Activated CD8-positive, alpha-beta memory T cell treated with anti-CD3 and anti-CD28 coated beads, Interleukin-2, amount 50 U/mL, for 1 hour (primary cell): ENCODE data around the gene CD300A.

Experiments
- DNase-seq: peaks from one replicate; pipeline ENCODE4 v3.0.0-alpha.2; 2020; ENCODE audit errors: extremely low read depth

The CD300A gene

GRCh38 chr17:74439691-74440567, 26.5 kb upstream of the CD300A start:
- DNase-seq, result no peak

- DNase-seq, result no peak
These were observed 24.9 kb upstream of the CD300A start for GRCh38 chr17:74441537-74441936.

GRCh38 chr17:74442291-74442669, 24.2 kb upstream of the CD300A start:
- no peak for DNase-seq

- no peak for DNase-seq
These were observed 23.5 kb upstream of the CD300A start for GRCh38 chr17:74442670-74443515.

GRCh38 chr17:74443516-74444296, 22.7 kb upstream of the CD300A start:
- DNase-seq, result no peak

GRCh38 chr17:74444406-74444805, 22.0 kb upstream of the CD300A start:
- DNase-seq, result no peak

GRCh38 chr17:74445158-74445557, 21.3 kb upstream of the CD300A start:
- DNase-seq, result no peak

DNA sequence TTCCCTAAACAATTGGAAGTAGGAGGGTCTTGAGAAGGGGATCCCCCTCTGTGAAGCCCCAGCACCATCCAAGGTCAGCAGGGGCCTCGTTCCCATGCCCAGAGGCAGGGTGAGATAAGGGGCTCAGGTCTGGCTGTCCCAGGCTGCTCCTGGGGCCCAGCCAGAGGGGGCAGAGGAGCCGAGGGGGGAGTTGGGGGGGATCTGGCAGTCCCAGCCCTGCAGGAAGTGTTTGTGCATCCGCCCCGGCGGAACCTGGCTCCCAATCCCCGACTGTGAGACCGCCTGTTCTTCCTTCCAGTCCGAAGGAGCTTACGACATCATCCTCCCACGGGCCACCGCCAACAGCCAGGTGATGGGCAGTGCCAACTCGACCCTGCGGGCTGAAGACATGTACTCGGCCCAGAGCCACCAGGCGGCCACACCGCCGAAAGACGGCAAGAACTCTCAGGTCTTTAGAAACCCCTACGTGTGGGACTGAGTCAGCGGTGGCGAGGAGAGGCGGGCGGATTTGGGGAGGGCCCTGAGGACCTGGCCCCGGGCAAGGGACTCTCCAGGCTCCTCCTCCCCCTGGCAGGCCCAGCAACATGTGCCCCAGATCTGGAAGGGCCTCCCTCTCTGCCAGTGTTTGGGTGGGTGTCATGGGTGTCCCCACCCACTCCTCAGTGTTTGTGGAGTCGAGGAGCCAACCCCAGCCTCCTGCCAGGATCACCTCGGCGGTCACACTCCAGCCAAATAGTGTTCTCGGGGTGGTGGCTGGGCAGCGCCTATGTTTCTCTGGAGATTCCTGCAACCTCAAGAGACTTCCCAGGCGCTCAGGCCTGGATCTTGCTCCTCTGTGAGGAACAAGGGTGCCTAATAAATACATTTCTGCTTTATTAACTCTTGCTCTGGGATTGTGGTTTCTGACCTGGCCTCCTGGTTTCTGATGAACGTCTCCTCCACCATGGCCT, 19.6 kb upstream of the CD300A start:
- DNase-seq, result no peak

DNA sequence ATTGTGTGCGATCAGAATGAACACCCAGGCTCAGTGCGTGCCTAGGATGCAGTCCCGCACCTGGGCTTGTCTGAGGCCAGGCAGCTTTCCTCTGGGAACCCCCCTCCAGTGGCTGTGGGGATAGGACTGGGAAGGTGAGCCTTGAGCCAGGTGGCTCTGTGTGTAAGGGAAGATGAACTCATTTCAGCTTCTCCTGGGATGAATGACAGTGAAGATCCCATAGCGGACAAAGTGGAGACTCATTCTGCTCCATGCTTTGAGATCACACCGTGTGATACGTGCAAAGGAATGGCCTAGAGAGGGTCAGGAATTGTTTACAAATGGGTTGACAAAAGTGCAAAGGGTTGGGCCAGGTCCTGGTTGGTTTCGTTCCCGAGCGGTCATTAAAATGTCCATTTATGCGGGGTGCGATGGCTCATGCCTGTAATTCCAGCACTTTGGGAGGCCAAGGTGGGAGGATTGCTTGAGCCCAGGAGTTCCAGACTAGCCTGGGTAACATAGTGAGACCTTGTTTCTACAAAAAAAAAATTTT, 18.7 kb upstream of the CD300A start:
- DNase-seq, result no peak

DNA sequence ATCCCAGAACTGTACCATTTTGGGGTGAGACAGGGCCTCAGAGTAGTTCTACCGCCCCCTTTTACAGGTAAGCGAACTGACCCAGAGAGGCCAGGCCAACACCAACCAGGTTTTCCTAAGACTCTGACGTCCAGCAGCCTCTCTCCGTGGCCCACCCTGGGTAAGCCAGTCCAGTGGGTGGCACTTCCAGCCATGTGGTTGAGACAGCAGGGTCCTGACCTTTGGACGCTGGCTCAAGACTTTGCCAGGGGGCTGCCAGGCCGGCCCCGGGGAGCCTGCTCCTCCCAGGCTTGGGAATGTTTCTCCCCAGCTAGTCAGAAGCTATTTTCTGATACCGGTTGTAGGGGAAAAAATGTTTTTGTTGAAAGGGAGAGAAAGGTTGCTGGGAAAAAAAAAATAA, 17.7 kb upstream of the CD300A start:
- DNase-seq, result no peak

DNA sequence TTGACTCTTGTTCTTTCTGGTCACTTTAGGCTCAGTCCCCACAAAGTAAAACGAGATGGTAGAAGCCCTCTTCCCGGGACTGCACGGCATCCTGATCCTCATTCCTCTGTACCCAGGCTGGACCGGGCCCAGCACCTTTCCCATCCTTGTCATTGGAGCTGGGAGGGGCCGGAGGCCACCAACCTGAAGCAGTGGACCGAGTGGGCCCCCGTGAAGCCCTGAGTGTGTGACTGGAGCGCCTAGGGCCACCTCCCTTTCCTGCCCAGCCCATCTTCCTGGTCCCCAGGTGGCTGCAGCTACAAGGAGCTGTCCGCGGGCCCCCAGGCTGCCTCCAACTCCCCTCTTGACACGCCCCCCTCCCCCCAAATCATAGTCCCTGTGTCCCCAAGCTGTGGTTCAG, 17.1 kb upstream of the CD300A start:
- no peak for DNase-seq

GRCh38 chr17:74449773-74450172, 16.7 kb upstream of the CD300A start:
- no peak for DNase-seq

GRCh38 chr17:74450231-74450630, 16.2 kb upstream of the CD300A start:
- DNase-seq, result no peak

DNA sequence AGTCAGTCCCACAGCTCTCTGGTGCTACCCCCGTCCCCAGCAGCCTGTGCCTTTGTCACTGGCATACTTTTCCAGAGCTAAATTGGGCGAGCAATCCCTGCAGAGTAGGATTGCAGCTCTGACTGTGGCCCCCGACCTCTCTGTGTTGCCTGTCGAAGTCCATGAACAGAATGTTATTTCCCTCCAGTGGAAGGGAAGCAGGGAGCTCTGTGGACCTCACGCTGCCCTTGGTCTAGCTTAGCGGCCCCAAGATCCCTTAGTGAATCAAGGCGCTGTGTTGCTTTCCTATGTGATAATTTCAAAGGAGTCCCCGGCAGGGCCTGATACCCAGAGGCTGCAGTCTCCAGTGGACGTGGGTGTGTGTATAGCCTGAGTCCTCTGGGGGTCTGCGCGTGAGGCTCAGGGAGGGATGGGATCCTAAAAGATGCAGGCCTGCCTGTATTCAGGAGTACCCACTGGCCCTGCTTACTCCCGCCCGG, 15.5 kb upstream of the CD300A start:
- no peak for DNase-seq

GRCh38 chr17:74451557-74451956, 14.9 kb upstream of the CD300A start:
- DNase-seq, result no peak

DNA sequence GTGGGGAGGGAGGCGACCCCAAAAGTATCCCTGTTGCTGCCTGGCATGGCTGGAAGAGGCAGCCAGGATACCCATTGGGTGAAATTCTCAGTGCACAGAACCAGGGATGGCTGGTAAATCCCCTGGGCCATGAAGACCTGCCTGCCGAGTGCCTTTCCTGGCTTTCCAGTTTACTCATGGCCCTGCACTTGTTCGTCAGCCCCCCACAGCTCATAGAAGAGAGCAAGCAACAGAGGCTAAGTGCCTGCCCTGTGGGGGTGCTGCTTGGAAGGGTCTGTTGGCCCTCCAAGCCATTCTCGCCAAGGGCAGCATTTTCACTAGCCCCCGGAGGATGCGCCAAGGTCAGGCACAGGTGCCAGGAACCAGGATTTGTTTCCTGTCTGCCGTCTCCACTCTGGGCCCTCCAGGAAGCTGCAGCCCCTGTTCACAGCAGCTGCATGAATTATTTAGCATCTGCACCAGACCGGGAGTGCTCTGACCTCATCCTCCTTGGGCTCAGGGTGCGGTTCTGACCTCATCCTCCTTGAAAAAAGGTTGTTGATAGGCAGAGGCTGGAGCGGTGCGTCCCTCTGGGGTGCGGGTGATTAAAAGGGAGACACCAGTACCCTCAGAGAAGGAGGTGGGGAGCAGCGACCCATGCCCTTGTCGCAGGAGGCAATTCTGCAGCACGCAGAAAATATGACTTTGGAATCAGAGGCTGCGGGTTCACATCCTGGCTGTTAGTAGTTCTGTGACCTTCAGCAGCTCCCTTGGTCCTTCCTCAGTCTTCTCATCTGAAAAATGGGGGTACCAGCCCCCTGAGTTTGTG, 14.2 kb upstream of the CD300A start:
- no peak for DNase-seq

GRCh38 chr17:74452841-74453661, 13.4 kb upstream of the CD300A start:
- DNase-seq, result no peak

- DNase-seq, result no peak
These were observed 12.7 kb upstream of the CD300A start for GRCh38 chr17:74453665-74454196.
